HepG2 (cell line): ENCODE measurements around the gene SLC23A3. TPM values are rescaled to one million over a fixed set of nuclear protein-coding genes. Genes with fewer than 3 reads are reported as not detected.

Source experiments
- AHR ChIP-seq: IDR thresholded peaks from 2 replicates; pipeline ENCODE4 v1.6.1; 2018; ENCODE audit warnings: missing genetic modification reagents, missing compliant biosample characterization
- CENPT ChIP-seq: sonication (generic); formaldehyde crosslinking; IDR thresholded peaks from 2 replicates; pipeline ENCODE4 v1.8.0; 2022; ENCODE audit warnings: low read depth, mild to moderate bottlenecking, moderate library complexity, missing genetic modification reagents
- ELF1 ChIP-seq: sonication (generic); formaldehyde crosslinking; IDR thresholded peaks from 2 replicates; pipeline ENCODE4 v1.4.0; 2020; ENCODE audit warnings: missing genetic modification reagents
- HDAC1 ChIP-seq: sonication (generic); formaldehyde crosslinking; IDR thresholded peaks from 2 replicates; pipeline ENCODE4 v1.5.1; 2020; ENCODE audit warnings: mild to moderate bottlenecking, missing genetic modification reagents
- HDAC6 ChIP-seq: fragments of 200-600 bp; sonication (generic); IDR thresholded peaks from 2 replicates; pipeline ENCODE4 v1.7.0; 2017; ENCODE audit warnings: mild to moderate bottlenecking, antibody characterized with exemption, low read length, low read depth
- MBNL3 ChIP-seq: fragments of 250-450 bp; sonication (Bioruptor Pico); conservative IDR thresholded peaks from 2 replicates; pipeline ENCODE4 v1.8.0; 2022; ENCODE audit warnings: mild to moderate bottlenecking, inconsistent platforms
- MTF2 ChIP-seq: sonication (generic); formaldehyde crosslinking; IDR thresholded peaks from 2 replicates; pipeline ENCODE4 v1.5.0; 2020; ENCODE audit warnings: missing genetic modification reagents, borderline replicate concordance
- NFKB2 ChIP-seq: sonication (generic); formaldehyde crosslinking; IDR thresholded peaks from 2 replicates; pipeline ENCODE4 v1.4.0; 2020; ENCODE audit warnings: missing genetic modification reagents, borderline replicate concordance
- PHF5A ChIP-seq: IDR thresholded peaks from one replicate; pipeline ENCODE4 v1.6.1; 2018; ENCODE audit warnings: low read depth, missing genetic modification reagents; ENCODE audit not compliant: unreplicated experiment
- RBM39 ChIP-seq: fragments of 200-400 bp; formaldehyde crosslinking; IDR thresholded peaks from one replicate; pipeline ENCODE4 v1.6.1; 2018; ENCODE audit warnings: antibody characterized with exemption, mild to moderate bottlenecking, low read depth, low read length; ENCODE audit not compliant: poor library complexity, severe bottlenecking
- SETDB1 ChIP-seq: sonication (generic); formaldehyde crosslinking; IDR thresholded peaks from 2 replicates; pipeline ENCODE4 v1.5.1; 2020; ENCODE audit warnings: missing genetic modification reagents, mild to moderate bottlenecking, borderline replicate concordance
- U2AF1 ChIP-seq: fragments of 200-400 bp; formaldehyde crosslinking; optimal IDR thresholded peaks from 2 replicates; pipeline ENCODE3; 2017; ENCODE audit warnings: mild to moderate bottlenecking, low read depth, low read length
- YEATS4 ChIP-seq: sonication (generic); formaldehyde crosslinking; IDR thresholded peaks from 2 replicates; pipeline ENCODE4 v1.4.0; 2020; ENCODE audit warnings: missing genetic modification reagents, borderline replicate concordance
- ZKSCAN8 ChIP-seq: IDR thresholded peaks from 2 replicates; pipeline ENCODE4 v1.6.1; 2016; ENCODE audit warnings: borderline replicate concordance, missing genetic modification reagents, missing compliant biosample characterization
- ZNF724P ChIP-seq: sonication (generic); formaldehyde crosslinking; IDR thresholded peaks from 2 replicates; pipeline ENCODE4 v1.8.0; 2022; ENCODE audit warnings: missing genetic modification reagents, borderline replicate concordance
- ZNF792 ChIP-seq: IDR thresholded peaks from 2 replicates; pipeline ENCODE4 v1.6.1; 2016
- polyA plus RNA-seq, 8 experiments: library from polyadenylated mRNA; depleted of rRNA in 3 of 8; stranded (reverse) in 7 of 8; unstranded in 1 of 8; fragments of >200 nt; fragmentation: Illumina TruSeq in 4 of 8; extraction: Trizol in 4 of 8; gene quantifications; 2 replicates each; pipeline versions ENCODE4 v1.2.1 to v1.2.3, GENCODE V29; 2011 to 2016; ENCODE audit warnings: low read depth in 4 of 8, missing spikeins in 1 of 8, mixed read lengths in 1 of 8; ENCODE audit not compliant: insufficient read depth in 1 of 8
- total RNA-seq, 5 experiments: library from RNA; depleted of rRNA; stranded (reverse); fragments of >200 nt; fragmentation: Illumina TruSeq; extraction: Trizol; gene quantifications; 2 replicates each; pipeline ENCODE4 v1.2.3, GENCODE V29; 2016; ENCODE audit warnings: low read depth in 1 of 5
- TF ChIP-seq, protein P1 (sequence below): sonication (generic); formaldehyde crosslinking; IDR thresholded peaks from 2 replicates; pipeline ENCODE4 v1.5.0; 2020; ENCODE audit warnings: mild to moderate bottlenecking, missing genetic modification reagents, borderline replicate concordance
- TF ChIP-seq, protein P2 (sequence below): sonication (generic); formaldehyde crosslinking; IDR thresholded peaks from 2 replicates; pipeline ENCODE4 v1.5.1; 2020; ENCODE audit warnings: missing genetic modification reagents, mild to moderate bottlenecking, borderline replicate concordance
- TF ChIP-seq, protein P3 (sequence below): sonication (generic); formaldehyde crosslinking; IDR thresholded peaks from 2 replicates; pipeline ENCODE4 v1.4.0; 2020; ENCODE audit warnings: missing genetic modification reagents
- TF ChIP-seq, protein P4 (sequence below): sonication (generic); formaldehyde crosslinking; IDR thresholded peaks from 2 replicates; pipeline ENCODE4 v1.9.0; 2022; ENCODE audit warnings: low read depth, missing genetic modification reagents

The SLC23A3 gene
- total and polyA plus RNA-seq, 2 of the 13 experiments (the other 11 are each of a cell fraction or from before 2014, with no cell fraction given) = 0.38 to 0.78 TPM

DNA sequence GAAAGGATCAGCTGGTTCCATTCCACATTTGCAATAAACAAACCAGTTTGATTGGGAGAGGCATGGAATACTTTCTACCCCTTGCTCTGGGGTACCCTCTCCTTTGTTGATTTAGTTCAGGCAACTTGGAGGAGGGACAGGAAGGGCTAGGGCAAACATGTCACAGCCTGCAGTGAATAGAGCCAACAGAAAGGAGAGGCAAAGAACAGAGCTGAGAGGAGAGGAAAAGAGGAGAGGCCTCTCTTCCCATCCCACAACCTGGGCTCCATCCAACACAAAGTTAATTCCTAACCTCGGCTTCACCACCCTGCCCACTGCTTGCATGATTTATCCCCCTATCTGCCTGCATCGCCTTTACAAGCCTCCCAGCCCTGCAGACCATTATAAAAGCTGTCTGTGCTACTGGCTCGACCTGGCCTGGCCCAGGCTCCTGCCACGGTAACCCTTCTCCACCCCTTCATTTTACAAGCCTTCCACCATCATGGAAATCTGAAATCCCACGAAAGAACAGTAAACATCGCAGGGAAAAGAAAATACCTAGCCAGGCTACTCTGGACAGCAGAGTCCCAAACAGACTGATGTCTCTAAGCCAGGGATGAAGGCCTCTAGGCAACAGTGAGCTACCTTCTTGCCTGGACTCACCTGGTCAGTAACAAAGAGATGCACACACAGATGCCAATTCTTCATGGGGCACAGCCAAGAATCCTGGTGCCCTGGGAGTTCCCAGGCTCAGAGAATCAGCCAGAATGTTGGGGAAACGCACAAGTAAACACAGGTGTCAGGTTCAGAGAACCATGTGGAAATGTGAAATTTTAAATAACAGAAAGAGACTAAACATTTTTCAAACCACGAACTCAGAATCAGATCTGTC, 52.8 kb downstream of the SLC23A3 start (continued):
- TF ChIP-seq, protein P1, sequence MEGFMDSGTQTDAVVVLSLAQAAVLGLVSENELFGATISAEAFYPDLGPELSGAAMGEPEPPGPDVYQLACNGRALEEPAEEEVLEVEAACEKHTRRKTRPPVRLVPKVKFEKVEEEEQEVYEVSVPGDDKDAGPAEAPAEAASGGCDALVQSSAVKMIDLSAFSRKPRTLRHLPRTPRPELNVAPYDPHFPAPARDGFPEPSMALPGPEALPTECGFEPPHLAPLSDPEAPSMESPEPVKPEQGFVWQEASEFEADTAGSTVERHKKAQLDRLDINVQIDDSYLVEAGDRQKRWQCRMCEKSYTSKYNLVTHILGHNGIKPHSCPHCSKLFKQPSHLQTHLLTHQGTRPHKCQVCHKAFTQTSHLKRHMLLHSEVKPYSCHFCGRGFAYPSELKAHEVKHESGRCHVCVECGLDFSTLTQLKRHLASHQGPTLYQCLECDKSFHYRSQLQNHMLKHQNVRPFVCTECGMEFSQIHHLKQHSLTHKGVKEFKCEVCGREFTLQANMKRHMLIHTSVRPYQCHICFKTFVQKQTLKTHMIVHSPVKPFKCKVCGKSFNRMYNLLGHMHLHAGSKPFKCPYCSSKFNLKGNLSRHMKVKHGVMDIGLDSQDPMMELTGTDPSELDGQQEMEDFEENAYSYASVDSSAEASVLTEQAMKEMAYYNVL = peak; percentile 99
- TF ChIP-seq ELF1 (CRISPR knock-in tag) (no peak), ZNF792 (CRISPR knock-in tag) (no peak), RBM39 (no peak), ZKSCAN8 (CRISPR knock-in tag) (peak; percentile 52; the same call in 1 of the 2 replicates), ZNF724P (CRISPR knock-in tag) (no peak; the same call in 1 of the 2 replicates), SETDB1 (CRISPR knock-in tag) (no peak), NFKB2 (CRISPR knock-in tag) (no peak), MBNL3 (CRISPR knock-in tag) (no peak), MTF2 (CRISPR knock-in tag) (0 out of 2 replicates have a peak, but pooled peaks have one; percentile 44), YEATS4 (CRISPR knock-in tag) (no peak), HDAC1 (CRISPR knock-in tag) (0 out of 2 replicates have a peak, but pooled peaks have one; percentile 54), U2AF1 (no peak), PHF5A (peak; percentile 29), CENPT (no peak), HDAC6 (no peak), AHR (no peak)
- TF ChIP-seq, protein P2, sequence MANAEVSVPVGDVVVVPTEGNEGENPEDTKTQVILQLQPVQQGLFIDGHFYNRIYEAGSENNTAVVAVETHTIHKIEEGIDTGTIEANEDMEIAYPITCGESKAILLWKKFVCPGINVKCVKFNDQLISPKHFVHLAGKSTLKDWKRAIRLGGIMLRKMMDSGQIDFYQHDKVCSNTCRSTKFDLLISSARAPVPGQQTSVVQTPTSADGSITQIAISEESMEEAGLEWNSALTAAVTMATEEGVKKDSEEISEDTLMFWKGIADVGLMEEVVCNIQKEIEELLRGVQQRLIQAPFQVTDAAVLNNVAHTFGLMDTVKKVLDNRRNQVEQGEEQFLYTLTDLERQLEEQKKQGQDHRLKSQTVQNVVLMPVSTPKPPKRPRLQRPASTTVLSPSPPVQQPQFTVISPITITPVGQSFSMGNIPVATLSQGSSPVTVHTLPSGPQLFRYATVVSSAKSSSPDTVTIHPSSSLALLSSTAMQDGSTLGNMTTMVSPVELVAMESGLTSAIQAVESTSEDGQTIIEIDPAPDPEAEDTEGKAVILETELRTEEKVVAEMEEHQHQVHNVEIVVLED = no peak; the same call in 1 of the 2 replicates
- TF ChIP-seq, protein P3, sequence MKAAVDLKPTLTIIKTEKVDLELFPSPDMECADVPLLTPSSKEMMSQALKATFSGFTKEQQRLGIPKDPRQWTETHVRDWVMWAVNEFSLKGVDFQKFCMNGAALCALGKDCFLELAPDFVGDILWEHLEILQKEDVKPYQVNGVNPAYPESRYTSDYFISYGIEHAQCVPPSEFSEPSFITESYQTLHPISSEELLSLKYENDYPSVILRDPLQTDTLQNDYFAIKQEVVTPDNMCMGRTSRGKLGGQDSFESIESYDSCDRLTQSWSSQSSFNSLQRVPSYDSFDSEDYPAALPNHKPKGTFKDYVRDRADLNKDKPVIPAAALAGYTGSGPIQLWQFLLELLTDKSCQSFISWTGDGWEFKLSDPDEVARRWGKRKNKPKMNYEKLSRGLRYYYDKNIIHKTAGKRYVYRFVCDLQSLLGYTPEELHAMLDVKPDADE (CRISPR knock-in tag) = no peak
- TF ChIP-seq, protein P4, sequence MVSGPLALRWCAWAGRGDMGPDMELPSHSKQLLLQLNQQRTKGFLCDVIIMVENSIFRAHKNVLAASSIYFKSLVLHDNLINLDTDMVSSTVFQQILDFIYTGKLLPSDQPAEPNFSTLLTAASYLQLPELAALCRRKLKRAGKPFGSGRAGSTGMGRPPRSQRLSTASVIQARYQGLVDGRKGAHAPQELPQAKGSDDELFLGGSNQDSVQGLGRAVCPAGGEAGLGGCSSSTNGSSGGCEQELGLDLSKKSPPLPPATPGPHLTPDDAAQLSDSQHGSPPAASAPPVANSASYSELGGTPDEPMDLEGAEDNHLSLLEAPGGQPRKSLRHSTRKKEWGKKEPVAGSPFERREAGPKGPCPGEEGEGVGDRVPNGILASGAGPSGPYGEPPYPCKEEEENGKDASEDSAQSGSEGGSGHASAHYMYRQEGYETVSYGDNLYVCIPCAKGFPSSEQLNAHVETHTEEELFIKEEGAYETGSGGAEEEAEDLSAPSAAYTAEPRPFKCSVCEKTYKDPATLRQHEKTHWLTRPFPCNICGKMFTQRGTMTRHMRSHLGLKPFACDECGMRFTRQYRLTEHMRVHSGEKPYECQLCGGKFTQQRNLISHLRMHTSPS (CRISPR knock-in tag) = 0 out of 2 replicates have a peak, but pooled peaks have one; percentile 29
